Measurements from ENCODE around the gene FAP. TPM values are rescaled to one million over a fixed set of nuclear protein-coding genes. Genes with fewer than 3 reads are reported as not detected.

Gene FAP
- total RNA-seq, 1 donor from 2014 or later: not detected

GRCh38 chr2:162149940-162150339 lies 93.3 kb downstream of the FAP start:
- DNase-seq (ENCODE audit: low spot score, unreplicated experiment): no peak
- Mint-ChIP-seq H3K27me3 (peaks cover 58% of the 10 kb centered on the region), H3K9me3 (ENCODE audit: low read depth) (no peaks in the 10 kb centered on the region), H3K4me3 (ENCODE audit: low read depth) (no peak overlapping the region), H3K36me3 (ENCODE audit: insufficient read depth) (no peaks in the 10 kb centered on the region), H3K27ac (no peak overlapping the region), H3K4me1 (ENCODE audit: low read depth) (no peaks in the 10 kb centered on the region)
- TF ChIP-seq CTCF (IDR thresholded peaks at IDR 0.05; ENCODE audit: unreplicated experiment): no peak

DNA sequence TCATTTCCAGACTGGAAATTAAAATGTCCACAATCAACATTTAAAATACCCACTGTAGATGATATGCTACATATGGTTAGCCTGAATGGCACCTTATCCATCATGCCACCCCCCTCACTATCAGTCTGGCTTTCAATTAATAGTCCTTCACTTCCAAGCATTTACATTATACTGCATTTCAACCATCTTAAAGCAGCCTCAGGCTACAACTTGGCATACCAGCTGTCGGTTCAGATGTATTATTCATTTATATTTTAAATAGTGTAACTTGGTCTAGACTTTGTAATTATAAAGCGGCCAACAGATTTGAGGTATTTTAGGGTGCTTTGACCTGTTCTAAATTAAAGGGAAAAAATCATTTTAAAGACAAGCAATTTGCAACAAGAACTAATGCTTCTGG lies 93.8 kb downstream of the FAP start:
- no peak for TF ChIP-seq CTCF (IDR thresholded peaks at IDR 0.05; ENCODE audit: unreplicated experiment)
- no peak for DNase-seq (ENCODE audit: low spot score, unreplicated experiment)
- no peak overlapping the region for H3K27ac Mint-ChIP-seq
- peaks cover 55% of the 10 kb centered on the region for H3K27me3 Mint-ChIP-seq
- H3K36me3 Mint-ChIP-seq (ENCODE audit: insufficient read depth): no peaks in the 10 kb centered on the region
- no peaks in the 10 kb centered on the region for H3K9me3 Mint-ChIP-seq (ENCODE audit: low read depth)
- no peaks in the 10 kb centered on the region for H3K4me1 Mint-ChIP-seq (ENCODE audit: low read depth)
- no peak overlapping the region for H3K4me3 Mint-ChIP-seq (ENCODE audit: low read depth)

DNA sequence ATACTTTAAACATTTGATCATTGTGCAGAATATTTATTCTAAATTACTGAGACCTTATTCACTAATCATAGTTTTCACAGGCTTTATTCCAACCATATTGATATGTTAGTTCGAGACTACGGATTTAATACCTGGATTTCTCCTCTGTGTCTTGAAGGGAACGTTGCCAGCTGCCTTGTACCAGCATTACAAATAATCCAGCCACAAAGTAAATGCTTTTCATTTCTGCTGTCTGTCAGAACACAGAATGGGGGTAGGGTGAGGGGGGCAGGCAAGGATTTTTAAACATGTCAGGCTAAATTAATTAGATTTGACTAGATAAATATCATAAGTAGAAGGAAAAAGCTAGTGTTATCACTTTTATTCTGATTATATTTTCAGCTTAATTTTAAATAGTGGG lies 94.3 kb downstream of the FAP start:
- H3K27me3 Mint-ChIP-seq: peaks cover 51% of the 10 kb centered on the region
- H3K27ac Mint-ChIP-seq: no peak overlapping the region
- H3K4me3 Mint-ChIP-seq (ENCODE audit: low read depth): no peak overlapping the region
- no peak for TF ChIP-seq CTCF (IDR thresholded peaks at IDR 0.05; ENCODE audit: unreplicated experiment)
- DNase-seq (ENCODE audit: low spot score, unreplicated experiment): no peak
- H3K9me3 Mint-ChIP-seq (ENCODE audit: low read depth): no peaks in the 10 kb centered on the region
- H3K4me1 Mint-ChIP-seq (ENCODE audit: low read depth): no peaks in the 10 kb centered on the region
- no peaks in the 10 kb centered on the region for H3K36me3 Mint-ChIP-seq (ENCODE audit: insufficient read depth)

- H3K4me3 Mint-ChIP-seq (ENCODE audit: low read depth): no peak overlapping the region
- DNase-seq (ENCODE audit: low spot score, unreplicated experiment): no peak
- no peaks in the 10 kb centered on the region for H3K4me1 Mint-ChIP-seq (ENCODE audit: low read depth)
- no peaks in the 10 kb centered on the region for H3K9me3 Mint-ChIP-seq (ENCODE audit: low read depth)
- no peak overlapping the region for H3K27ac Mint-ChIP-seq
- H3K27me3 Mint-ChIP-seq: peaks cover 26% of the 10 kb centered on the region
- no peaks in the 10 kb centered on the region for H3K36me3 Mint-ChIP-seq (ENCODE audit: insufficient read depth)
- no peak for TF ChIP-seq CTCF (IDR thresholded peaks at IDR 0.05; ENCODE audit: unreplicated experiment)
Observed at GRCh38 chr2:162143969-162144368, 99.3 kb downstream of the FAP start.

DNA sequence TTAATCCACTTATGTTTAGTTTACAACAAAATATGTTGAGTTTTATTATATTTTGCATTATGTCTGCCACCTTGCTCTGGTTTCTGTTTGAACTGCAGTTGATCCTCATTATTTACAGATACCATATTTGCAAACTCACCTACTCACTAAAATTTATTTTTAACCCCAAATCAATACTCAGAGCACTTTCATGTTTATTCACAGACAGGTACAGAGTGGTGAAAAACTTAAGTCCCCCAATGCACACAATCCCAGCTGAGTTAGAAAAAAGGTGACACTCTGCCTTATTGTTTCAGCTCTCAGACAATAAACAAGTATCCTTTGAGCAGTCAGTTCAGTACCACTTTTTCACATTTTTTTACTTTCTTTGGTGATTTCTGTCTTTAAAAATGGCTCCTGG lies 104.9 kb downstream of the FAP start:
- Mint-ChIP-seq H3K4me1 (ENCODE audit: low read depth) (peaks cover 6% of the 10 kb centered on the region), H3K27ac (no peak overlapping the region), H3K36me3 (ENCODE audit: insufficient read depth) (no peaks in the 10 kb centered on the region), H3K27me3 (no peaks in the 10 kb centered on the region), H3K9me3 (ENCODE audit: low read depth) (no peaks in the 10 kb centered on the region), H3K4me3 (ENCODE audit: low read depth) (no peak overlapping the region)
- TF ChIP-seq CTCF (IDR thresholded peaks at IDR 0.05; ENCODE audit: unreplicated experiment): no peak
- DNase-seq (ENCODE audit: low spot score, unreplicated experiment): no peak

All from progenitor cell of endocrine pancreas (in vitro differentiated cells).